DMS114 treated with DMSO at 0.1 percent for 48 hours (cell line): Measurements from ENCODE around the gene PRKG1.

Source experiments
- DNase-seq: peaks from one replicate; lab custom pipeline; 2025; ENCODE audit not compliant: unreplicated experiment; lab: John Stamatoyannopoulos, UW

PRKG1 gene

GRCh38 chr10:51075873-51076229 is 1.6 kb downstream of the PRKG1 start:
- DNase-seq = no peak

- no peak for DNase-seq
These were observed 2.1 kb downstream of the PRKG1 start for GRCh38 chr10:51076299-51076841.

GRCh38 chr10:51077074-51077473 is 2.8 kb downstream of the PRKG1 start:
- DNase-seq = no peak

GRCh38 chr10:51077507-51077906 is 3.2 kb downstream of the PRKG1 start:
- no peak for DNase-seq

GRCh38 chr10:51079331-51079730 is 5.0 kb downstream of the PRKG1 start:
- DNase-seq = no peak

- no peak for DNase-seq
These were observed 5.5 kb downstream of the PRKG1 start for GRCh38 chr10:51079766-51080165.

- DNase-seq = no peak
These were observed 6.2 kb downstream of the PRKG1 start for GRCh38 chr10:51080311-51081006.

- no peak for DNase-seq
These were observed 8.6 kb downstream of the PRKG1 start for GRCh38 chr10:51082857-51083256.

- DNase-seq = no peak
These were observed 9.1 kb downstream of the PRKG1 start for GRCh38 chr10:51083356-51083853.

GRCh38 chr10:51085204-51085603 is 10.9 kb downstream of the PRKG1 start:
- no peak for DNase-seq

- DNase-seq = no peak
These were observed 12.4 kb downstream of the PRKG1 start for GRCh38 chr10:51086710-51087109.

GRCh38 chr10:51087114-51087513 is 12.8 kb downstream of the PRKG1 start:
- DNase-seq = no peak

GRCh38 chr10:51090190-51090589 is 15.9 kb downstream of the PRKG1 start:
- no peak for DNase-seq

GRCh38 chr10:51092402-51092801 is 18.1 kb downstream of the PRKG1 start:
- DNase-seq = no peak

GRCh38 chr10:51095444-51095843 is 21.2 kb downstream of the PRKG1 start:
- DNase-seq = no peak

GRCh38 chr10:51097546-51097945 is 23.3 kb downstream of the PRKG1 start:
- no peak for DNase-seq

GRCh38 chr10:51100221-51100620 is 25.9 kb downstream of the PRKG1 start:
- DNase-seq = no peak

- no peak for DNase-seq
These were observed 29.4 kb downstream of the PRKG1 start for GRCh38 chr10:51103554-51104217.

GRCh38 chr10:51106311-51106945 is 32.1 kb downstream of the PRKG1 start:
- no peak for DNase-seq

GRCh38 chr10:51108406-51108805 is 34.1 kb downstream of the PRKG1 start:
- no peak for DNase-seq

GRCh38 chr10:51109801-51110533 is 35.7 kb downstream of the PRKG1 start:
- DNase-seq = no peak
